Stimulated activated CD4-positive, alpha-beta T cell treated with anti-CD3 and anti-CD28 coated beads, Interleukin-12 subunit alpha, Interleukin-12 subunit beta, amount 100 ng/mL, for 24 hours (primary cell): Measurements from ENCODE around the gene AMBP.

ENCODE experiments used
- DNase-seq, 2 experiments: peaks; one replicate each; pipeline ENCODE4 v3.0.0-alpha.2; 2020; ENCODE audit warnings: low read depth in 2 of 2

The AMBP gene

GRCh38 chr9:114031037-114031630 lies 47.0 kb downstream of the AMBP start:
- no peak for DNase-seq

- no peak for DNase-seq
These were observed 47.7 kb downstream of the AMBP start for GRCh38 chr9:114030364-114030763.

GRCh38 chr9:114029311-114030170 lies 48.6 kb downstream of the AMBP start:
- DNase-seq, result no peak

GRCh38 chr9:114028646-114029045 lies 49.5 kb downstream of the AMBP start:
- DNase-seq, result no peak

- no peak for DNase-seq
These were observed 50.1 kb downstream of the AMBP start for GRCh38 chr9:114027863-114028465.

GRCh38 chr9:114027159-114027862 lies 50.8 kb downstream of the AMBP start:
- no peak for DNase-seq

GRCh38 chr9:114026335-114026734 lies 51.8 kb downstream of the AMBP start:
- DNase-seq, result no peak

- no peak for DNase-seq
These were observed 52.3 kb downstream of the AMBP start for GRCh38 chr9:114025760-114026159.

GRCh38 chr9:114025196-114025753 lies 52.8 kb downstream of the AMBP start:
- no peak for DNase-seq

GRCh38 chr9:114023961-114024360 lies 54.1 kb downstream of the AMBP start:
- DNase-seq, result no peak

- DNase-seq, result no peak
These were observed 56.5 kb downstream of the AMBP start for GRCh38 chr9:114021578-114021977.

- no peak for DNase-seq
These were observed 60.1 kb downstream of the AMBP start for GRCh38 chr9:114017741-114018715.

- no peak for DNase-seq
These were observed 61.3 kb downstream of the AMBP start for GRCh38 chr9:114016629-114017423.

GRCh38 chr9:114016101-114016500 lies 62.0 kb downstream of the AMBP start:
- DNase-seq, result no peak

GRCh38 chr9:114015607-114016006 lies 62.5 kb downstream of the AMBP start:
- no peak for DNase-seq

GRCh38 chr9:114014044-114014443 lies 64.1 kb downstream of the AMBP start:
- DNase-seq, result no peak

- no peak for DNase-seq
These were observed 66.0 kb downstream of the AMBP start for GRCh38 chr9:114012126-114012525.

- DNase-seq, result no peak
These were observed 66.8 kb downstream of the AMBP start for GRCh38 chr9:114011313-114011712.
